OCI-LY1 (cell line): ENCODE data around the gene GAS6.

ENCODE experiments used
- H2AFZ ChIP-seq: fragments of 200-600 bp; sonication (generic), shearing (Covaris generic); 2 replicates; pipeline ENCODE4 v1.6.0; 2014; ENCODE audit warnings: antibody characterized with exemption, mild to moderate bottlenecking, low read length
- H3F3A ChIP-seq: fragments of 200-600 bp; sonication (generic), shearing (Covaris generic); 2 replicates; pipeline ENCODE4 v1.6.0; 2014; ENCODE audit warnings: mild to moderate bottlenecking, antibody characterized with exemption, low read length, moderate library complexity; ENCODE audit not compliant: insufficient read depth
- H3K27ac ChIP-seq: fragments of 200-600 bp; sonication (generic); 2 replicates; pipeline ENCODE4 v1.5.1; 2014; ENCODE audit warnings: low read length, mixed run types, mild to moderate bottlenecking, low read depth; ENCODE audit not compliant: poor library complexity, severe bottlenecking
- H3K27me3 ChIP-seq: fragments of 200-600 bp; sonication (generic); 2 replicates; pipeline ENCODE4 v1.6.0; 2014; ENCODE audit warnings: antibody characterized with exemption, mild to moderate bottlenecking, low read length, moderate library complexity; ENCODE audit not compliant: insufficient read depth
- H3K36me3 ChIP-seq: fragments of 200-600 bp; sonication (generic); 2 replicates; pipeline ENCODE4 v1.6.1; 2014; ENCODE audit warnings: mild to moderate bottlenecking, antibody characterized with exemption, low read length, moderate library complexity, mixed read lengths; ENCODE audit not compliant: insufficient read depth
- H3K4me1 ChIP-seq: fragments of 200-600 bp; sonication (generic); 2 replicates; pipeline ENCODE4 v1.5.1; 2014; ENCODE audit warnings: mild to moderate bottlenecking, low read length, moderate library complexity; ENCODE audit not compliant: insufficient read depth, severe bottlenecking
- H3K4me2 ChIP-seq: fragments of 200-600 bp; sonication (generic), shearing (Covaris generic); 2 replicates; pipeline ENCODE4 v1.6.1; 2014; ENCODE audit warnings: low read length
- H3K4me3 ChIP-seq: fragments of 200-600 bp; sonication (generic); 2 replicates; pipeline ENCODE4 v1.5.1; 2014; ENCODE audit warnings: low read length, low read depth, mild to moderate bottlenecking, mixed read lengths; ENCODE audit not compliant: poor library complexity, severe bottlenecking
- H3K79me2 ChIP-seq: fragments of 200-600 bp; shearing (Covaris generic); 2 replicates; pipeline ENCODE4 v1.6.1; 2016; ENCODE audit warnings: mixed run types, low read length, mixed read lengths; ENCODE audit not compliant: insufficient read depth
- H3K9ac ChIP-seq: fragments of 200-600 bp; sonication (generic), shearing (Covaris generic); 2 replicates; pipeline ENCODE4 v1.6.1; 2014; ENCODE audit warnings: mild to moderate bottlenecking, low read length, mixed read lengths
- H3K9me2 ChIP-seq: fragments of 200-600 bp; sonication (generic), shearing (Covaris generic); 2 replicates; pipeline ENCODE4 v1.6.1; 2014; ENCODE audit warnings: low read depth, mild to moderate bottlenecking, low read length, mixed read lengths
- H3K9me3 ChIP-seq: fragments of 200-600 bp; shearing (Covaris generic); 2 replicates; pipeline ENCODE4 v1.6.1; 2014; ENCODE audit warnings: low read length, mixed read lengths
- H4K20me1 ChIP-seq: fragments of 200-600 bp; sonication (generic), shearing (Covaris generic); 2 replicates; pipeline ENCODE4 v1.6.0; 2016; ENCODE audit warnings: mild to moderate bottlenecking, low read length; ENCODE audit not compliant: insufficient read depth
- CTCF ChIP-seq: fragments of 200-600 bp; sonication (generic), shearing (Covaris generic); IDR thresholded peaks from 2 replicates; pipeline ENCODE4 v1.5.1; 2017; ENCODE audit warnings: mild to moderate bottlenecking, antibody characterized with exemption, low read length, moderate library complexity, mixed read lengths
- EZH2 ChIP-seq: fragments of 200-600 bp; sonication (generic), shearing (Covaris generic); IDR thresholded peaks from 2 replicates; pipeline ENCODE4 v1.8.0; 2017; ENCODE audit warnings: borderline replicate concordance, mixed run types, mild to moderate bottlenecking, antibody characterized with exemption, low read length, moderate library complexity, mixed read lengths

Gene GAS6

GRCh38 chr13:113822266-113822665 is 41.6 kb downstream of the GAS6 start:
- no peaks in the 10 kb centered on the region for H3K4me1 ChIP-seq
- no peaks in the 10 kb centered on the region for H3K9me2 ChIP-seq
- no peaks in the 10 kb centered on the region for H3K9me3 ChIP-seq
- H3F3A ChIP-seq: no peaks in the 10 kb centered on the region
- no peaks in the 10 kb centered on the region for H4K20me1 ChIP-seq
- no peak overlapping the region for H2AFZ ChIP-seq
- H3K27ac ChIP-seq: no peak overlapping the region
- H3K79me2 ChIP-seq: no peaks in the 10 kb centered on the region
- TF ChIP-seq CTCF: no peak
- no peak for TF ChIP-seq EZH2
- no peak overlapping the region for H3K4me2 ChIP-seq
- no peaks in the 10 kb centered on the region for H3K27me3 ChIP-seq
- H3K4me3 ChIP-seq: no peak overlapping the region
- peaks cover 58% of the 10 kb centered on the region for H3K36me3 ChIP-seq
- H3K9ac ChIP-seq: no peak overlapping the region

GRCh38 chr13:113821847-113822246 is 42.0 kb downstream of the GAS6 start:
- TF ChIP-seq CTCF (no peak), EZH2 (no peak)
- no peak overlapping the region for H3K9ac ChIP-seq
- H3K4me1 ChIP-seq: peaks cover under 1% of the 10 kb centered on the region
- H3K27me3 ChIP-seq: no peaks in the 10 kb centered on the region
- H3K9me2 ChIP-seq: no peaks in the 10 kb centered on the region
- no peak overlapping the region for H3K4me3 ChIP-seq
- peaks cover 54% of the 10 kb centered on the region for H3K36me3 ChIP-seq
- H3K9me3 ChIP-seq: no peaks in the 10 kb centered on the region
- no peaks in the 10 kb centered on the region for H4K20me1 ChIP-seq
- no peak overlapping the region for H3K27ac ChIP-seq
- no peaks in the 10 kb centered on the region for H3F3A ChIP-seq
- H3K79me2 ChIP-seq: no peaks in the 10 kb centered on the region
- no peak overlapping the region for H2AFZ ChIP-seq
- H3K4me2 ChIP-seq: no peak overlapping the region

GRCh38 chr13:113820813-113821651 is 42.8 kb downstream of the GAS6 start:
- no peaks in the 10 kb centered on the region for H4K20me1 ChIP-seq
- H3F3A ChIP-seq: no peaks in the 10 kb centered on the region
- H3K36me3 ChIP-seq: peaks cover 51% of the 10 kb centered on the region
- H3K27me3 ChIP-seq: no peaks in the 10 kb centered on the region
- no peak overlapping the region for H2AFZ ChIP-seq
- H3K79me2 ChIP-seq: no peaks in the 10 kb centered on the region
- TF ChIP-seq CTCF (no peak), EZH2 (no peak)
- no peak overlapping the region for H3K27ac ChIP-seq
- no peak overlapping the region for H3K4me3 ChIP-seq
- H3K9me2 ChIP-seq: no peaks in the 10 kb centered on the region
- H3K4me2 ChIP-seq: no peak overlapping the region
- H3K4me1 ChIP-seq: peaks cover 9% of the 10 kb centered on the region
- H3K9me3 ChIP-seq: no peaks in the 10 kb centered on the region
- H3K9ac ChIP-seq: no peak overlapping the region
